Epithelial cell of alveolus of lung (primary cell): ENCODE measurements around the gene GCSH. TPM values are rescaled to one million over a fixed set of nuclear protein-coding genes. Genes with fewer than 3 reads are reported as not detected.

Experiments
- total RNA-seq: library from RNA; depleted of rRNA; stranded (reverse); fragments of >200 nt; gene quantifications from 2 replicates; pipeline ENCODE4 v1.2.1, GENCODE V29; 2015

GCSH gene
- 20.0 and 23.1 TPM in 2 replicates for total RNA-seq

GRCh38 chr16:81095953-81096714 is at the start of gene GCSH:
Gene GCSH (minus strand): TSS chr16:81096395. CDS start chr16:81096278, 117 bp downstream.

GRCh38 chr16:81077076-81077940 is 18.9 kb downstream of the GCSH start, which contains the start of gene C16orf46:
Gene C16orf46 (minus strand): TSS chr16:81077238. CDS start chr16:81063955, 13,283 bp downstream.

GRCh38 chr16:81035398-81035974 is 60.7 kb downstream of the GCSH start, which contains the start of gene ATMIN:
Gene ATMIN (plus strand): TSS chr16:81035842. CDS start chr16:81035871, 29 bp downstream.

Other genes starting within 250 kb of the GCSH start
- gene CMC2, start 89.5 kb downstream of the GCSH start, total RNA-seq, result 18.0 and 83.3 TPM in 2 replicates
- 6.4 and 27.4 TPM in 2 replicates for gene CENPN, start 89.2 kb downstream of the GCSH start, total RNA-seq
- gene ATMIN, start 60.6 kb downstream of the GCSH start, total RNA-seq, result 32.7 and 33.5 TPM in 2 replicates
- 0.13 and 0.88 TPM in 2 replicates for gene C16orf46, start 19.2 kb downstream of the GCSH start, total RNA-seq
- not detected in 2 replicates for gene BCO1, start 142.3 kb upstream of the GCSH start, total RNA-seq
- 3.2 and 8.5 TPM in 2 replicates for gene GAN, start 218.6 kb upstream of the GCSH start, total RNA-seq